MCF 10A (cell line): ENCODE data around the gene VPS37D. TPM values are rescaled to one million over a fixed set of nuclear protein-coding genes. Genes with fewer than 3 reads are reported as not detected.

ENCODE experiments used
- BruUV-seq: library from RNA; stranded (reverse); fragments of 400-500 nt; replicated peaks from 2 replicates; lab custom pipeline; 2021; lab: Mats Ljungman, UMichigan
- CTCF ChIA-PET: fragments of 300-600 bp; sonication (Branson Sonifier 250); formaldehyde crosslinking; extraction: SDS; loops from one replicate; lab custom pipeline; 2021; ENCODE audit warnings: antibody characterized with exemption, inconsistent platforms; lab: Yijun Ruan, JAX
- POLR2A ChIA-PET: fragments of 300-600, 350-650 bp; sonication (Branson Sonifier 250); formaldehyde crosslinking; extraction: SDS; loops from one replicate; lab custom pipeline; 2020; ENCODE audit warnings: antibody characterized with exemption, inconsistent platforms; lab: Yijun Ruan, JAX
- DNase-seq: peaks from one replicate; pipeline ENCODE4 v3.0.0-alpha.2; 2018; ENCODE audit not compliant: unreplicated experiment
- H3K27ac Mint-ChIP-seq: one replicate; pipeline ENCODE4 v1.8.0; 2022; ENCODE audit warnings: mild to moderate bottlenecking, low read depth, mixed read lengths; ENCODE audit not compliant: unreplicated experiment
- H3K27me3 Mint-ChIP-seq: one replicate; pipeline ENCODE4 v1.8.0; 2022; ENCODE audit warnings: mixed read lengths; ENCODE audit not compliant: insufficient read depth, unreplicated experiment
- H3K36me3 Mint-ChIP-seq: one replicate; pipeline ENCODE4 v1.8.0; 2022; ENCODE audit warnings: mild to moderate bottlenecking, moderate library complexity, mixed read lengths; ENCODE audit not compliant: insufficient read depth, unreplicated experiment
- H3K4me1 Mint-ChIP-seq: one replicate; pipeline ENCODE4 v1.8.0; 2022; ENCODE audit warnings: mixed read lengths; ENCODE audit not compliant: insufficient read depth, unreplicated experiment
- H3K4me3 Mint-ChIP-seq: one replicate; pipeline ENCODE4 v1.8.0; 2022; ENCODE audit warnings: mild to moderate bottlenecking, moderate library complexity, mixed read lengths; ENCODE audit not compliant: unreplicated experiment
- H3K9me3 Mint-ChIP-seq: one replicate; pipeline ENCODE4 v1.8.0; 2022; ENCODE audit warnings: mixed read lengths; ENCODE audit not compliant: unreplicated experiment
- intact Hi-C: fragments of 100-400 bp; cut with micrococcal nuclease; formaldehyde crosslinking; loops from 2 replicates; pipeline ENCODE4 v1.14.1; 2022
- total RNA-seq: library from RNA; stranded (reverse); gene quantifications from 2 replicates; pipeline ENCODE4 v1.2.3, GENCODE V29; 2022
- TF ChIP-seq, protein P1 (sequence below): fragments of 200-600 bp; IDR thresholded peaks from one replicate; pipeline ENCODE4 v1.8.0; 2022; ENCODE audit warnings: antibody characterized with exemption, mild to moderate bottlenecking; ENCODE audit not compliant: unreplicated experiment

VPS37D gene
- total RNA-seq, 1 experiment from 2014 or later: 0.44 TPM

DNA sequence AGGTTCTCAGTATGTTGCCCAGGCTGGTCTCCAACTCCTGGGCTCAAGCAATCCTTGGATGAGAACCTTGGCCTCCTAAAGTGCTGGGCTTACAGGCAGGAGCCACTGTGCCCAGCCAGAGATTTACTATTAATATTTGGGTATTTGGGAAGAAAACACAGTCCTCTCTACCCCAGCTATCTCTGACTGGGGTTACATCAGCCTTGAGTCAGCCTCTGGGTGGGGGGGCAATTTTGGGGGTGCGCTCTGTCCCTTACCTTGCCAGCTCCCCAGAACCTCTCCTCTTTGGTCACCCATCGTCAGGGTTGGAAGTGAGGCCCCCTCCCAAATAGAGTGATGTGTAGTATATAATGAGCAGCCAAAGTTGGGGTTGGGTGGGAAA is 45.1 kb upstream of the VPS37D start:
- H3K4me3 Mint-ChIP-seq: no peak overlapping the region
- TF ChIP-seq, protein P1, sequence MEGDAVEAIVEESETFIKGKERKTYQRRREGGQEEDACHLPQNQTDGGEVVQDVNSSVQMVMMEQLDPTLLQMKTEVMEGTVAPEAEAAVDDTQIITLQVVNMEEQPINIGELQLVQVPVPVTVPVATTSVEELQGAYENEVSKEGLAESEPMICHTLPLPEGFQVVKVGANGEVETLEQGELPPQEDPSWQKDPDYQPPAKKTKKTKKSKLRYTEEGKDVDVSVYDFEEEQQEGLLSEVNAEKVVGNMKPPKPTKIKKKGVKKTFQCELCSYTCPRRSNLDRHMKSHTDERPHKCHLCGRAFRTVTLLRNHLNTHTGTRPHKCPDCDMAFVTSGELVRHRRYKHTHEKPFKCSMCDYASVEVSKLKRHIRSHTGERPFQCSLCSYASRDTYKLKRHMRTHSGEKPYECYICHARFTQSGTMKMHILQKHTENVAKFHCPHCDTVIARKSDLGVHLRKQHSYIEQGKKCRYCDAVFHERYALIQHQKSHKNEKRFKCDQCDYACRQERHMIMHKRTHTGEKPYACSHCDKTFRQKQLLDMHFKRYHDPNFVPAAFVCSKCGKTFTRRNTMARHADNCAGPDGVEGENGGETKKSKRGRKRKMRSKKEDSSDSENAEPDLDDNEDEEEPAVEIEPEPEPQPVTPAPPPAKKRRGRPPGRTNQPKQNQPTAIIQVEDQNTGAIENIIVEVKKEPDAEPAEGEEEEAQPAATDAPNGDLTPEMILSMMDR: no peak
- no peak overlapping the region for H3K27ac Mint-ChIP-seq
- CTCF ChIA-PET: interaction anchor here (0.5 to 6.2 kb wide), 2 partner anchors 16 to 104 kb away, joined by 6 to 42 read pairs; no protein-coding TSS in a partner anchor
- no peak for DNase-seq
- H3K36me3 Mint-ChIP-seq: peaks cover 11% of the 10 kb centered on the region
- H3K4me1 Mint-ChIP-seq: no peaks in the 10 kb centered on the region
- BruUV-seq: no TSS peak
- H3K27me3 Mint-ChIP-seq: no peaks in the 10 kb centered on the region
- no peaks in the 10 kb centered on the region for H3K9me3 Mint-ChIP-seq
- intact Hi-C loops: no loop called here
- POLR2A ChIA-PET: no interaction called here

DNA sequence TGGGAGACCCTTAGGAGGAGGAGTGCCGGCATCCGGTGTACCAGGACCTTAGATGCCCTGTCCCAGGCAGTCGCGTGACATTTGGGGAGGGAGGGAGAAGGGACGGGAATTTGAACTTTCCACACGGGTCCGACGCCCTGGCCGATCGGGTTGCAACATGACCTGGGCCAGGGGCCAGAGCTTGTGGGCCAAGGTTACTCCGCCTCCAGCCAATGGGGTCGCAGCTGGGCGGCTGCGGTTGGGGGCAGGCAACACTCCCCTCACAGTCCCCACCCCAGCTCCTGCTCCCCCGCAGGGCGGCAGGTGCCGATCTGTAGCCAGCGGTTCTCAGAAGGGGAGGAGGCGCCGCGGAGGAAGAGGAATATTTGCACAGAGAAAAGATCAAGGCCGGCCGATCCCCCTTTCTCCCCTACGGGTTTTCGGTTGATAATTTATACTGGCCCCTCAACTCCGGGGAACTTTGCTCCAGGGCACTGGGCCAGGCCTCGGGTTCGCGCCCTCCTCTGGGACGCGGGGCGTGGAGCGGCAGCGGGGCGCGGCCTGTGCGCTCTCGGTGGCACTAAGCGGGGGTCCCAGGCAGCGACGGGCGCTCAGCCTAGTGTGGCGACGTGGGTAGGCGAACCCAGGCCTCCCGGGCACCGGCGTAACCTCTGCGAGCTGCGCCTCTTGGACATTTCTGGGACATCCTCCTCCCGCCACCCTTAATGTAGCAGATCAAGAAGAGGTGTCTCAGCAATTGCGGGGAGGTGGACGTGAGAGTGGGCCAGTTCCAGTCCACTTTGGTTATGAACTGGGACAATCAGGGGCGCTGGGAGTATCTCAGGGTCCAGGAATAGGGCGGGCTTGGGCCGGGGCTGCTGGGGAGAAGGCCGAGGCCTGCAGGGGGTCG is 44.5 kb upstream of the VPS37D start:
- ChIA-PET CTCF (no interaction called here), POLR2A (no interaction called here)
- H3K9me3 Mint-ChIP-seq: no peaks in the 10 kb centered on the region
- H3K4me3 Mint-ChIP-seq: peak overlapping the region; percentile 57
- no peak for DNase-seq
- H3K36me3 Mint-ChIP-seq: peaks cover 16% of the 10 kb centered on the region
- H3K27ac Mint-ChIP-seq: no peak overlapping the region
- no peaks in the 10 kb centered on the region for H3K4me1 Mint-ChIP-seq
- no peaks in the 10 kb centered on the region for H3K27me3 Mint-ChIP-seq
- TF ChIP-seq, protein P1: no peak
- BruUV-seq: no TSS peak
- intact Hi-C loops: no loop called here

DNA sequence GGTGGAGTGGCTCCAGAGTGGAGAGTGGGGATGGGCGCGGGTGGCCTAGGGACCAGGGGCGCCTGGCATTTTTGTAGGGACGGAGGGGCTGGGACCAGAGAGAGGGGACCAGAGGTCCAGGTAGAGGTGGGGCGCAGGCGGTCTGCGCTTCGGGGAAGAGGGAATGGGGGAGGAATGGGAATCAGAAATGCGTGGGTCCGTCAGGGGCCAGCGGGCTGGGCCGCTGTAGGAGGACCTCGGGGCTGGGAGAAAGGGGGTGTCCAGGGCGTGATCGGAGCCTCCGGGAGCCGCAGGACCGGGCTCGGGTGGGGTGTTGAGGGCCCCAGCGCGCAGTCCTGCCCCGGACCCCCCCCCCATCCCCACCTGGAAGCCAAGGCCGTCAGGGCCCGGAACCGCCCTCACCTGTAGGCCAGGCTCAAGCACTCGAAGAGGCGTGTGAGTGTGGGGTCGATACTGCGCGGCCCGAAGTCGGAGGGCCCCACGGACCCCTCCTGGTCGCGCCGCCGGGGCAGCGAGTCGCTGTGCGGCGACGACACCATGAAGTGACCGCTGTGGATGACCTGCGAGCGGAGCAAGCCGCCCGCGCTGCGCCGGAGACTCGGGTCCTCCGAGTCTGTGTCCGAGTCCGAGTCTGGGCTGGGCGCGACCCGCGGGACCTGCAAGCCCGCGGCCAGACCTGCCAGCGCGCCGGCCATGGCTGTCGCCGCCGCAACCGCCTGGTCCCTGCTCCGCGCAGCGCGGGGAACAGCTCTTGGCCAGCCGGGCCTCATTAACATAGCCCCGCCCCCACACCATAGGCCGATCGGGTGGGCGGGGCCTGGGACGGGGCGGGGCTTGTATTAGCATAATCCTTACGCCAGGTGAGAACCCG is 43.6 kb upstream of the VPS37D start, which contains the start of gene MLXIPL:
MLXIPL (minus strand) TSS at position 725 of the 871 bp plus-strand sequence; CDS start at position 695, 30 bp downstream.
- intact Hi-C loops: loop anchor here (2.0 kb wide), 1 partner anchor 59 kb away; the partner anchor contains the start of genes BUD23 and DNAJC30
- TF ChIP-seq, protein P1: no peak
- Mint-ChIP-seq H3K27me3 (peaks cover 5% of the 10 kb centered on the region), H3K4me1 (no peaks in the 10 kb centered on the region), H3K9me3 (no peaks in the 10 kb centered on the region), H3K36me3 (peaks cover 15% of the 10 kb centered on the region), H3K27ac (no peak within 1 kb of the TSS), H3K4me3 (peak within 1 kb of the TSS; percentile 57)
- ChIA-PET CTCF (interaction anchor here (0.8 to 1.0 kb wide), 2 partner anchors 18 to 44 kb away, joined by 3 to 4 read pairs; partner anchors contain the start of gene VPS37D), POLR2A (no interaction called here)
- DNase-seq: peak; percentile 66
- BruUV-seq: no TSS peak
